ENCODE measurements around the gene ZCCHC10.
A peak's percentile ranks its signal among the peaks of the same experiment; 100 is the strongest.
"Not testable (repeated sequence)": the region's sequence is repeated elsewhere in the genome, so short reads cannot be mapped to it uniquely, and the experiment has no call there.

Gene ZCCHC10

GRCh38 chr5:133052317-133053175 is 26.2 kb upstream of the ZCCHC10 start:
- peak overlapping the region; percentile 92 for H3K9ac ChIP-seq (ENCODE audit: low read length)
- H3K4me1 ChIP-seq (ENCODE audit: insufficient read depth, low read length): peaks cover 33% of the 10 kb centered on the region
- no peaks in the 10 kb centered on the region for H3K27me3 ChIP-seq (ENCODE audit: control insufficient read depth in 1 of 2, insufficient read depth in 2 of 2, low read length in 2 of 2)
- H3K4me3 ChIP-seq (ENCODE audit: low read depth in 1 of 2, low read length in 2 of 2): peak overlapping the region; percentile 82 to 99
- no peaks in the 10 kb centered on the region for H3K9me3 ChIP-seq (ENCODE audit: low read length)
- H3K36me3 ChIP-seq (ENCODE audit: insufficient read depth, low read length): no peaks in the 10 kb centered on the region
- H3K27ac ChIP-seq (ENCODE audit: low read depth, low read length): peak overlapping the region; percentile 87

DNA sequence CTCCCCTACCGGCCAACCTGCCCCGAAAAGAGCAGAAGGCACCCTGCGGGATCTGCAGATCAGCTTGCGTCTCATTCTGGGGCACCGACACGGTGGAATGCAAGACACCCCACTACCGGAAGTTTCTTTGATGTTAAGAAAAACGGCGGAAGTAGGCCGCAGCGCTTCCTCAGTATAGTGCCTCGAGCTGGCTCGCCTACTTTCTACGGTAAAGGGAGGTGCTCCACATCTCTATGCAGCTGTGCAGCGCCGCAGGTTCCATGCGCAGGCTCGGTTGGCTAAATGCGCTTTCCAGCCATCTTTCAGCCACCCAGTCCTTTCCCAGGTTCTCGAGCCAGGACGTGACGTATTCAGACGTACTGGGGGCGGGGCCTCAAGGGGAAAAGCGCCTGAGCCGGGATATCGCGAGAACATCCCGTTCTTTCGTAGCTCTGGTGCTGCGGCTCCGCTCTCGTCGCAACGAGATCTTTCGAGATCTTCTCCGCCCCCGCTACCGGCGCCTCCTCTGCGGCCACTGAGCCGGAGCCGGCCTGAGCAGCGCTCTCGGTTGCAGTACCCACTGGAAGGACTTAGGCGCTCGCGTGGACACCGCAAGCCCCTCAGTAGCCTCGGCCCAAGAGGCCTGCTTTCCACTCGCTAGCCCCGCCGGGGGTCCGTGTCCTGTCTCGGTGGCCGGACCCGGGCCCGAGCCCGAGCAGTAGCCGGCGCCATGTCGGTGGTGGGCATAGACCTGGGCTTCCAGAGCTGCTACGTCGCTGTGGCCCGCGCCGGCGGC is 25.4 kb upstream of the ZCCHC10 start, which contains the start of gene HSPA4:
Gene HSPA4, plus strand, starts transcription at position 472 of the 775 bp plus-strand sequence. Its CDS starts 238 bp downstream, at position 710.
- Histone ChIP-seq H3K27ac (ENCODE audit: low read depth, low read length) (peak within 1 kb of the TSS; percentile 87), H3K9ac (ENCODE audit: low read length) (peak within 1 kb of the TSS; percentile 94), H3K36me3 (ENCODE audit: insufficient read depth, low read length) (no peaks in the 10 kb centered on the region), H3K9me3 (ENCODE audit: low read length) (no peaks in the 10 kb centered on the region), H3K4me3 (ENCODE audit: low read depth in 1 of 2, low read length in 2 of 2) (peak within 1 kb of the TSS; percentile 82 to 99), H3K27me3 (ENCODE audit: control insufficient read depth in 1 of 2, insufficient read depth in 2 of 2, low read length in 2 of 2) (no peaks in the 10 kb centered on the region), H3K4me1 (ENCODE audit: insufficient read depth, low read length) (peaks cover 33% of the 10 kb centered on the region)

- Histone ChIP-seq H3K27me3 (ENCODE audit: control insufficient read depth in 1 of 2, insufficient read depth in 2 of 2, low read length in 2 of 2) (no peaks in the 10 kb centered on the region), H3K36me3 (ENCODE audit: insufficient read depth, low read length) (no peaks in the 10 kb centered on the region), H3K4me3 (ENCODE audit: low read depth in 1 of 2, low read length in 2 of 2) (peak overlapping the region; percentile 82 to 99), H3K27ac (ENCODE audit: low read depth, low read length) (peak overlapping the region; percentile 87), H3K9ac (ENCODE audit: low read length) (peak overlapping the region; percentile 94), H3K9me3 (ENCODE audit: low read length) (no peaks in the 10 kb centered on the region), H3K4me1 (ENCODE audit: insufficient read depth, low read length) (peaks cover 29% of the 10 kb centered on the region)
Observed at GRCh38 chr5:133051061-133051541, 24.8 kb upstream of the ZCCHC10 start.

DNA sequence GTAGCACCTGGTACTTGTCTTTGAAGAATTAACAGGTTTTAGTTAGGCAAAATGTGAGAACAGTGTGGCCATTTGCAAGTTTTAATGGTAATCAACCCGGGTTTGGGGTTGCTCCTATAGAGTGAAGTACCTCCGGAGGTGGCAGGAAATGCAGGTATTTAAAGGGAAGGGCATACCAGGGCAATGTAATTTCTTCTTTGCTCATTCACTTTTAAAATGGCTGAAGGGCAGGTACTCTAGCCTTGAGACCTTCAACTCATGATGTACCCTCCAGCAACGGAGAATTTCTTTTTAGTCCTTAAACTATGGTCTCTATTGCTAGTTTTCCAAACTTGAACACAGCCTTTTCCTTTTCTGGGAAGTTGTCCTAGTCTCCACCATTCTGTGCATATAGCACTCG is 24.2 kb upstream of the ZCCHC10 start:
- Histone ChIP-seq H3K9me3 (ENCODE audit: low read length) (no peaks in the 10 kb centered on the region), H3K4me3 (ENCODE audit: low read depth in 1 of 2, low read length in 2 of 2) (peak overlapping the region in 1 of 2 donors; percentile 82), H3K9ac (ENCODE audit: low read length) (no peak overlapping the region), H3K27ac (ENCODE audit: low read depth, low read length) (peak overlapping the region; percentile 87), H3K4me1 (ENCODE audit: insufficient read depth, low read length) (peaks cover 28% of the 10 kb centered on the region), H3K27me3 (ENCODE audit: control insufficient read depth in 1 of 2, insufficient read depth in 2 of 2, low read length in 2 of 2) (no peaks in the 10 kb centered on the region), H3K36me3 (ENCODE audit: insufficient read depth, low read length) (no peaks in the 10 kb centered on the region)

- peak overlapping the region; percentile 41 for H3K27ac ChIP-seq (ENCODE audit: low read depth, low read length)
- peaks cover 26% of the 10 kb centered on the region for H3K4me1 ChIP-seq (ENCODE audit: insufficient read depth, low read length)
Observed at GRCh38 chr5:133049726-133050048, 23.3 kb upstream of the ZCCHC10 start.

GRCh38 chr5:133048993-133049725 is 22.8 kb upstream of the ZCCHC10 start:
- no peaks in the 10 kb centered on the region for H3K36me3 ChIP-seq (ENCODE audit: insufficient read depth, low read length)
- peak overlapping the region; percentile 41 for H3K27ac ChIP-seq (ENCODE audit: low read depth, low read length)
- no peaks in the 10 kb centered on the region for H3K27me3 ChIP-seq (ENCODE audit: control insufficient read depth in 1 of 2, insufficient read depth in 2 of 2, low read length in 2 of 2)
- H3K9ac ChIP-seq (ENCODE audit: low read length): no peak overlapping the region
- H3K4me1 ChIP-seq (ENCODE audit: insufficient read depth, low read length): peaks cover 21% of the 10 kb centered on the region
- H3K4me3 ChIP-seq (ENCODE audit: low read depth in 1 of 2, low read length in 2 of 2): no peak overlapping the region
- H3K9me3 ChIP-seq (ENCODE audit: low read length): no peaks in the 10 kb centered on the region

More at GRCh38 chr5:133049726-133050048, 23.3 kb upstream of the ZCCHC10 start:
- Histone ChIP-seq H3K36me3 (ENCODE audit: insufficient read depth, low read length) (no peaks in the 10 kb centered on the region), H3K27me3 (ENCODE audit: control insufficient read depth in 1 of 2, insufficient read depth in 2 of 2, low read length in 2 of 2) (no peaks in the 10 kb centered on the region), H3K9me3 (ENCODE audit: low read length) (no peaks in the 10 kb centered on the region), H3K4me3 (ENCODE audit: low read depth in 1 of 2, low read length in 2 of 2) (no peak overlapping the region), H3K9ac (ENCODE audit: low read length) (no peak overlapping the region)

GRCh38 chr5:133047404-133047803 is 21.1 kb upstream of the ZCCHC10 start:
- no peak overlapping the region for H3K4me3 ChIP-seq (ENCODE audit: low read depth in 1 of 2, low read length in 2 of 2)
- no peaks in the 10 kb centered on the region for H3K9me3 ChIP-seq (ENCODE audit: low read length)
- no peaks in the 10 kb centered on the region for H3K36me3 ChIP-seq (ENCODE audit: insufficient read depth, low read length)
- no peaks in the 10 kb centered on the region for H3K27me3 ChIP-seq (ENCODE audit: control insufficient read depth in 1 of 2, insufficient read depth in 2 of 2, low read length in 2 of 2)
- H3K9ac ChIP-seq (ENCODE audit: low read length): no peak overlapping the region
- peaks cover 11% of the 10 kb centered on the region for H3K4me1 ChIP-seq (ENCODE audit: insufficient read depth, low read length)
- H3K27ac ChIP-seq (ENCODE audit: low read depth, low read length): no peak overlapping the region

- not testable (repeated sequence) for H3K9ac ChIP-seq (ENCODE audit: low read length); H3K27me3 ChIP-seq (ENCODE audit: control insufficient read depth in 1 of 2, insufficient read depth in 2 of 2, low read length in 2 of 2); H3K36me3 ChIP-seq (ENCODE audit: insufficient read depth, low read length); H3K9me3 ChIP-seq (ENCODE audit: low read length); H3K27ac ChIP-seq (ENCODE audit: low read depth, low read length); H3K4me3 ChIP-seq (ENCODE audit: low read depth in 1 of 2, low read length in 2 of 2)
- H3K4me1 ChIP-seq (ENCODE audit: insufficient read depth, low read length): peaks cover 11% of the 10 kb centered on the region
Observed at GRCh38 chr5:133046560-133046959, 20.2 kb upstream of the ZCCHC10 start.

DNA sequence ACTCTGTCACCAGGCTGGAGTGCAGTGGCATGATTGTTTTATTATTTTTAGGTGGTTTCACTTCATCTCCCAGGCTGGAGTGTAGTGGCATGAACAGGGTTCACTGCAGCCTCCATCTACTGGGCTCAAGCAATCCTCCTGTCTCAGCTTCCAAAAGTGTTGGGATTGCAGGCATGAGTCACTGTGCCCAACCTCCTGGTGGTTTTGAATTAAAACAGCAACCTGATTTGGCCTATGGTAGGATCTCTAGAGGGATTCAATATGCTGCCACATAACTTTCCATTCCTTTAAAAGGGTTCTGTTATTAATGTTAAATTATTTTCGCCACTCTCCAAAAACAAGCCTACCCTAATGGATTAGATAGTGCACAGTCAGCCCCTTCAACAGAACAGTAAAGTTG is 15.6 kb upstream of the ZCCHC10 start:
- H3K36me3 ChIP-seq (ENCODE audit: insufficient read depth, low read length): no peaks in the 10 kb centered on the region
- no peaks in the 10 kb centered on the region for H3K9me3 ChIP-seq (ENCODE audit: low read length)
- no peak overlapping the region for H3K9ac ChIP-seq (ENCODE audit: low read length)
- H3K4me1 ChIP-seq (ENCODE audit: insufficient read depth, low read length): no peaks in the 10 kb centered on the region
- H3K4me3 ChIP-seq (ENCODE audit: low read depth in 1 of 2, low read length in 2 of 2): no peak overlapping the region
- H3K27me3 ChIP-seq (ENCODE audit: control insufficient read depth in 1 of 2, insufficient read depth in 2 of 2, low read length in 2 of 2): no peaks in the 10 kb centered on the region
- no peak overlapping the region for H3K27ac ChIP-seq (ENCODE audit: low read depth, low read length)

DNA sequence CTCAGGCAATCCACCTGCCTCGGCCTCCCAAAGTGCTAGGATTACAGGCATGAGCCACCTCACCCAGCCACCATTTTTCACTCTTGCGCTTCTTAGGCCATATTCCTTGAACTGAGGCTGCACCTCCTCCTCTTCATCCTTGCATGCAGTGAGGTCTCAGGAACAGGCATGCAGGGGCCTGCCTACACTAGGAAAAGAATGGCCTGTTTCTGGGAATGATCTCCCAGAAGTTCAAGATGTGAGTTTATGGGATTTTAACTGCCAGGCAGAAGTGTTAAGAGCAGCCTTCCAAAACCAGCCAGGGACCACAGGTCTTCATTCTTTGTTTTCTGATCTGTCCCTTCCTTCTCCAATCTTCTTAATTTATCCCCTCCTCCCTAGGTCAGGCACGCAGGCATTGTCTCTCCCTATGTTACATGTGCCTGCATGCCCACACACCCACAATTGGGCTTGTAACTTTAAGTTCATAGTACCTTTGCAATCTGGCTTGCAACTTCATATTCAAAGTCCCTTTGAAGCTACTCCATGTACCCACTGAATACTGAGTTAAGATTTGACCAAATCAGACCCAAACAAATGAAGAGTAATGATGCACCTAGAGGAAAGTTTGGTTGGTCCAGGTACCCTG is 14.9 kb upstream of the ZCCHC10 start:
- Histone ChIP-seq H3K27ac (ENCODE audit: low read depth, low read length) (no peak overlapping the region), H3K9me3 (ENCODE audit: low read length) (no peaks in the 10 kb centered on the region), H3K4me3 (ENCODE audit: low read depth in 1 of 2, low read length in 2 of 2) (no peak overlapping the region)

DNA sequence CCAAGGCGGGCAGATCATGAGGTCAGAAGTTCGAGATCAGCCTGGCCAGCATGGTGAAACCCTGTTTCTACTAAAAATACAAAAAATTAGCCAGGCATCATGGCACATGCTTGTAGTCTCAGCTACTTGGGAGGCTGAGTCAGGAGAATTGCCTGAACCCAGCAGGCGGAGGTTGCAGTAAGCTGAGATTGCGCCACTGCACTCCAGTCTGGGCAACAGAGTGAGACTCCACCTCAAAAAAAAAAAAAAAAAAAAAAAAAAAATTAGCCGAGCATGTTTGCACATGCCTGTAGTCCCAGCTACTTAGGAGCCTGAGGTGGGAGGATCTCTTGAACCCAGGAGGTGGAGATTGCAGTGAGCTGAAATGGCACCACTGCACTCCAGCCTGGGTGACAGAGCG is 10.3 kb upstream of the ZCCHC10 start:
- not testable (repeated sequence) for H3K9me3 ChIP-seq (ENCODE audit: low read length); H3K4me3 ChIP-seq (ENCODE audit: low read depth in 1 of 2, low read length in 2 of 2); H3K27me3 ChIP-seq (ENCODE audit: control insufficient read depth in 1 of 2, insufficient read depth in 2 of 2, low read length in 2 of 2); H3K27ac ChIP-seq (ENCODE audit: low read depth, low read length); H3K4me1 ChIP-seq (ENCODE audit: insufficient read depth, low read length); H3K9ac ChIP-seq (ENCODE audit: low read length); H3K36me3 ChIP-seq (ENCODE audit: insufficient read depth, low read length)

More for the DNA sequence above, 14.9 kb upstream of the ZCCHC10 start:
- Histone ChIP-seq H3K27me3 (ENCODE audit: control insufficient read depth in 1 of 2, insufficient read depth in 2 of 2, low read length in 2 of 2) (no peaks in the 10 kb centered on the region), H3K4me1 (ENCODE audit: insufficient read depth, low read length) (no peaks in the 10 kb centered on the region), H3K9ac (ENCODE audit: low read length) (no peak overlapping the region), H3K36me3 (ENCODE audit: insufficient read depth, low read length) (no peaks in the 10 kb centered on the region)
